Activated CD8-positive, alpha-beta T cell treated with anti-CD3 and anti-CD28 coated beads, Interleukin-2, amount 10 ng/mL, durations not matched to agents 7 days and 5 days (primary cell): ENCODE measurements around the gene PHACTR2. TPM values are rescaled to one million over a fixed set of nuclear protein-coding genes. Genes with fewer than 3 reads are reported as not detected.
"Not testable (repeated sequence)": the region's sequence is repeated elsewhere in the genome, so short reads cannot be mapped to it uniquely, and the experiment has no call there.

Experiments used
- ATAC-seq: fragments of 150-1000 bp; cut with Tn5 transposase; one replicate; pipeline ENCODE4 v1.10.0; 2021; ENCODE audit warnings: moderate library complexity
- CTCF ChIA-PET: fragments of 350-600 bp; sonication (Branson Sonifier 250); formaldehyde crosslinking; loops from one replicate; lab custom pipeline; 2021; ENCODE audit warnings: antibody characterized with exemption; lab: Charles Lee
- POLR2A ChIA-PET: fragments of 350-600 bp; sonication (Branson Sonifier 250); formaldehyde crosslinking; loops from one replicate; lab custom pipeline; 2021; ENCODE audit warnings: antibody characterized with exemption; lab: Charles Lee
- DNase-seq: peaks from one replicate; pipeline ENCODE4 v3.0.0-alpha.2; 2020
- H3K27ac Mint-ChIP-seq: one replicate; pipeline ENCODE4 v1.8.0; 2021; ENCODE audit warnings: mild to moderate bottlenecking, mixed read lengths
- H3K27me3 Mint-ChIP-seq: one replicate; pipeline ENCODE4 v1.8.0; 2021; ENCODE audit warnings: low read depth, mixed read lengths
- H3K36me3 Mint-ChIP-seq: one replicate; pipeline ENCODE4 v1.8.0; 2021; ENCODE audit warnings: low read depth, mixed read lengths
- H3K4me1 Mint-ChIP-seq: one replicate; pipeline ENCODE4 v1.8.0; 2021; ENCODE audit warnings: low read depth, mixed read lengths
- H3K4me3 Mint-ChIP-seq: one replicate; pipeline ENCODE4 v1.8.0; 2021; ENCODE audit warnings: mild to moderate bottlenecking, mixed read lengths
- H3K9me3 Mint-ChIP-seq: one replicate; pipeline ENCODE4 v1.8.0; 2022; ENCODE audit warnings: mixed read lengths; ENCODE audit not compliant: insufficient read depth
- total RNA-seq, 2 experiments: library from RNA; stranded (reverse); gene quantifications; one replicate each; pipeline ENCODE4 v1.2.3, GENCODE V29; 2021

Gene PHACTR2
- total RNA-seq, 2 experiments from 2014 or later: 22.4 to 23.1 TPM

GRCh38 chr6:143733510-143733909 is 55.7 kb downstream of the PHACTR2 start:
- POLR2A ChIA-PET: no interaction called here
- CTCF ChIA-PET: interaction anchor here (1.1 kb wide), 1 partner anchor 158 kb away, joined by 3 read pairs; no protein-coding TSS in a partner anchor
- Mint-ChIP-seq H3K9me3 (no peaks in the 10 kb centered on the region), H3K27me3 (no peaks in the 10 kb centered on the region), H3K4me1 (peaks cover 22% of the 10 kb centered on the region), H3K4me3 (no peak overlapping the region), H3K36me3 (peaks cover 3% of the 10 kb centered on the region), H3K27ac (no peak overlapping the region)
- DNase-seq: no peak
- no peak for ATAC-seq

- H3K36me3 Mint-ChIP-seq: peaks cover 7% of the 10 kb centered on the region
- no peak for ATAC-seq
- DNase-seq: no peak
- POLR2A ChIA-PET: no interaction called here
- no peaks in the 10 kb centered on the region for H3K9me3 Mint-ChIP-seq
- CTCF ChIA-PET: interaction anchor here (1.1 kb wide), 1 partner anchor 160 kb away, joined by 3 read pairs; no protein-coding TSS in a partner anchor
- no peak overlapping the region for H3K4me3 Mint-ChIP-seq
- H3K27me3 Mint-ChIP-seq: no peaks in the 10 kb centered on the region
- no peak overlapping the region for H3K27ac Mint-ChIP-seq
- peaks cover 29% of the 10 kb centered on the region for H3K4me1 Mint-ChIP-seq
Measured at GRCh38 chr6:143734641-143735063, 56.9 kb downstream of the PHACTR2 start.

- DNase-seq, H3K4me3 Mint-ChIP-seq, ATAC-seq, H3K27ac Mint-ChIP-seq, H3K9me3 Mint-ChIP-seq, POLR2A ChIA-PET, CTCF ChIA-PET, H3K36me3 Mint-ChIP-seq, H3K27me3 Mint-ChIP-seq: not testable (repeated sequence)
- H3K4me1 Mint-ChIP-seq: peaks cover 14% of the 10 kb centered on the region
Measured at GRCh38 chr6:143738072-143738690, 60.4 kb downstream of the PHACTR2 start.

DNA sequence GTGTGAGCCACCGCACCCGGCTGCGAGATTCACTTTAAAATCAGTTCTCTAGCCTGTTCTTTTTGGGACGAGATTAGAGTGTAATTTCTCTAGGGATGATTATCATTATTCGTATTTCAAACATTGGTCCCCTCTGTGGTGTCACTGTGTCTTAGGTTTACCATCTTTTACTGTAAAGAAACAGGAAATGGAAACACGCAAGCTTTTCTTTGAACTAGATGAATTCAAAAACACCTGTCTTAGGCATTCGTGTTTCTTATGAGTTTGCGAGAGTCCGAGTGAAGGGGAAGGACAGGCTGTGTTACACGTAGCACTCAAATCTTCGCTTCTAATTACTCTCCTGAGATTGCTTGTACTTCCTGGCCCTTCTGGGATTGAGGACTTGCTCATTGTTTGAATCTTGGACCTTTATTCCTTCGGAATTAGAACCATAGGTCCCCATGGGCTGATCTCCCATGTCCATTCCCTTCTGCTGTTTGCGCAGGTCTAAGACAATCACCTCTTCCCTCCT is 61.6 kb downstream of the PHACTR2 start:
- CTCF ChIA-PET: no interaction called here
- POLR2A ChIA-PET: no interaction called here
- H3K4me1 Mint-ChIP-seq: peaks cover 8% of the 10 kb centered on the region
- no peak overlapping the region for H3K27ac Mint-ChIP-seq
- no peak overlapping the region for H3K4me3 Mint-ChIP-seq
- no peaks in the 10 kb centered on the region for H3K27me3 Mint-ChIP-seq
- ATAC-seq: no peak
- DNase-seq: no peak
- no peaks in the 10 kb centered on the region for H3K9me3 Mint-ChIP-seq
- H3K36me3 Mint-ChIP-seq: peaks cover 9% of the 10 kb centered on the region

GRCh38 chr6:143740213-143740612 is 62.4 kb downstream of the PHACTR2 start:
- H3K27ac Mint-ChIP-seq: no peak overlapping the region
- ChIA-PET CTCF (no interaction called here), POLR2A (no interaction called here)
- peaks cover 9% of the 10 kb centered on the region for H3K36me3 Mint-ChIP-seq
- H3K27me3 Mint-ChIP-seq: no peaks in the 10 kb centered on the region
- H3K4me3 Mint-ChIP-seq: no peak overlapping the region
- H3K4me1 Mint-ChIP-seq: peaks cover 8% of the 10 kb centered on the region
- no peaks in the 10 kb centered on the region for H3K9me3 Mint-ChIP-seq
- ATAC-seq (no peak), DNase-seq (no peak)

DNA sequence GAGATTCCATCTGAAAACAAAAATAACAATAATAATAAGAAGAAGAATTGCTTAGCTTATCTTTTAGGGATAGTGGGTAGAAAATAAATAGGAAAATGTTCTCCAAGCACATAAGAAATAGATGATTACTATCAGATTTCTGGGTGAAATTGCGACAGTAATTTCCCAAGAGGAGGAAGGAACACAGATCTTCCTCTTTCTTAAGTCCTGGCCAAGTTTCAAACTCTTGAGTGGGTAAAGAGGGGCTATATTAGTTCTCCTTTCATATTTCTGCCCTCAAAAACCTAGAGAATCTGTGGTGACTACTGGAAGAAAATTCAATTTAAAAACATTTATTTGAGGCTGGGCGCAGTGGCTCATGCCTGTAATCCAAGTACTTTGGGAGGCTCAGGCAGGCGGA is 63.7 kb downstream of the PHACTR2 start:
- DNase-seq (no peak), ATAC-seq (no peak)
- ChIA-PET CTCF (no interaction called here), POLR2A (interaction anchor here (0.5 to 0.6 kb wide), 2 partner anchors 143 to 1994 kb away, joined by 3 read pairs; no protein-coding TSS in a partner anchor)
- H3K9me3 Mint-ChIP-seq: no peaks in the 10 kb centered on the region
- H3K4me1 Mint-ChIP-seq: peaks cover 8% of the 10 kb centered on the region
- peaks cover 9% of the 10 kb centered on the region for H3K36me3 Mint-ChIP-seq
- no peak overlapping the region for H3K27ac Mint-ChIP-seq
- H3K4me3 Mint-ChIP-seq: no peak overlapping the region
- no peaks in the 10 kb centered on the region for H3K27me3 Mint-ChIP-seq

DNA sequence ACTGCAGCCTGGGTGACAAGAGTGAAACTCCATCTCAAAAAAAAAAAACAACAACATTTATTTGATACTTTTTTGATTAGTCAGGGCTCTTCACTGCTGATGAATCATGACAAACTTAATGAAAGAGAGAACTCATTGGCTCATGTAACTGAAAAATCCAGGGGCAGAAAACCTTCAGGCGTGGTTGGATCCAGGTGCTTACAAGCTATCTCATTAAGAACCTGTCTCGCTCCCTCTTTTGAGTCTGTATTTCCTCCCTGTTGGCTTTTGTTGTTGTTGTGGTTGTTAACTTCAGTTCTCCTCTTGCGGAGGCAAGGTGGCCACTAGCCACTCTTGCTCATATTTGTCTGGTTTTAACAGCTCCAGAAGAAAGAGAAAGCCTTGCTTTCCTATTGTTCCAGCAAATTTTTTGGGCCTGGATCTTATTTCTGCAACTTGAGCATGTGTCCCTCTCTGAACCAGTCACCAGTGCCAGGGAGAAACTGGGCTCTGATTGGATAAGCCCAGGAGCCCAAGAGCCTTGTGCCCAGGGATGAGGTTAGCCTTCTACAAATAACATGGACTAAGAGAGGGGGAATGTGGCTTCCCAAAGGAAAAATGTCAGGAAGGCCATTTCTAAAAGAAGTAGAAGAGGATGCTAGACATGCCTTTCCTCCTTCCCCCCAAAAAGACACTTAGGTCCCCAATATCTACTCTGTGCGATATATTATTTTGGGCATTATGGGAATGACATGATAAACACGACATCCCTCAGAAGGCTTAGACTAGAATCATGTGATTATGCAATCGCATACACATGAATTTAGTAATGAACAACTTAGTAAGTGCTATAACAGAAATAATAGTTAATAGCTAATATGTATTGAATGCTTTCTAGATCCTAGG is 64.5 kb downstream of the PHACTR2 start:
- peaks cover 9% of the 10 kb centered on the region for H3K36me3 Mint-ChIP-seq
- ChIA-PET POLR2A (interaction anchor here (0.8 kb wide), 1 partner anchor 1050 kb away, joined by 3 read pairs; no protein-coding TSS in a partner anchor), CTCF (interaction anchor here (1.1 kb wide), 1 partner anchor 167 kb away, joined by 3 read pairs; no protein-coding TSS in a partner anchor)
- ATAC-seq (no peak), DNase-seq (no peak)
- no peaks in the 10 kb centered on the region for H3K27me3 Mint-ChIP-seq
- no peaks in the 10 kb centered on the region for H3K9me3 Mint-ChIP-seq
- H3K27ac Mint-ChIP-seq: no peak overlapping the region
- no peak overlapping the region for H3K4me3 Mint-ChIP-seq
- peaks cover 8% of the 10 kb centered on the region for H3K4me1 Mint-ChIP-seq

DNA sequence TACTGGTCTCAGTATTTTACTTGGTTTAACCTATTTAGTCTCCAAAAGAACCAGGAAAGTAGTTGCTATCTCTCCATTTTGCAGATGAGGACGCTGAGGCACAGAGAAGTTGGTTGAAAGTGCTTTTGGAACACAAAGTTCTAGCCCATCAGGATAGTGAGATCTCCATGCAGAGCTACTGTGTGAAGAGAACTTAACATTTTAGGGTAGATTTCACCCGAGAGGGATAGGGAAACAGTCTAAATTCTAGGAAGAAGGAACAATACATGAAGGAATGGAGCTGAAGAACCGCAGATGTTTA is 65.1 kb downstream of the PHACTR2 start:
- Mint-ChIP-seq H3K4me3 (no peak overlapping the region), H3K36me3 (peaks cover 9% of the 10 kb centered on the region), H3K4me1 (peaks cover 8% of the 10 kb centered on the region), H3K9me3 (no peaks in the 10 kb centered on the region), H3K27me3 (no peaks in the 10 kb centered on the region), H3K27ac (no peak overlapping the region)
- POLR2A ChIA-PET: no interaction called here
- no peak for ATAC-seq
- CTCF ChIA-PET: interaction anchor here (1.1 kb wide), 1 partner anchor 168 kb away, joined by 3 read pairs; no protein-coding TSS in a partner anchor
- DNase-seq: no peak

DNA sequence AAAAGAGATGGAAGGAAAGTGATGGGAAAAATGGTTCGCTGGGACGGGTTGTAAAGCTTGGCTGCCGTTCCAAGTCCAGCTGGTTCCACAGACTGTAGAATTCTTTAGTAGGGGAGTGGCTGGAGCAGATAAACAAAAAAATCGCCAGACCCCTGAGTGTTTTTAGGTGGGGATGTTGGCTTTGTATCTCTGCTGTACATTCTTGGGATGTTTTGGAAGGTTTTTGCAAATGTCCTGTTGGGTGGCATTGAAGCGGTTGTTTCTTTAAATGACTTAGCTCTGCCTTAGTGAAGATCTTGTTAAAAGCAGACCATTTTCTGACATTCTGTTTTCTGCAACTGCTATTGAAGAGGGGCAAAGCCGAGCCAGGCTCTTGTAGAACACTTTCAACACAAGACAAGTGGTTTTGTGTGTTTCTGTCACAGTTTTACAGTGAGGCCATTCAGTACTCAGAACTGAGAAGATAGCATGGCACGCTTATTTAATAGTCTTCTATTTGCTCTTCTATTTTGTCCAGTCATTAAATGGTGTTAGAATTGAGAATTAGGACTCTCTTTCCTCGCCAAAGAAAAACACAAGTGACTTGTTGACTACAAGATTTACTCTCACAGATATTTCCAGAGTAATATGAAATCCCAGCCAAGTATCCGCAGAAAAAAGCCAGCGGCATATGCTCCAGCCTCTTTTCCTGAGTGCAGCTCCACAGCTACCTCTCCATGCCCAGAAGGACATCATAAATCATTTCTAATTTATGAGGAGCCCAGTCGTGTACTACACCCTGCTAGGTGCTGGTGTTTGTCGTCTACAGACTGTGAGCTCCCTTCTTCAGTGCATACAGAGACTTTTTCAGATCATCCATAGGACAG is 65.8 kb downstream of the PHACTR2 start:
- ChIA-PET POLR2A (interaction anchor here (0.6 kb wide), 2 partner anchors 47 to 64 kb away, joined by 3 read pairs; no protein-coding TSS in a partner anchor), CTCF (interaction anchor here (1.1 kb wide), 1 partner anchor 168 kb away, joined by 3 read pairs; no protein-coding TSS in a partner anchor)
- H3K27me3 Mint-ChIP-seq: no peaks in the 10 kb centered on the region
- no peak overlapping the region for H3K27ac Mint-ChIP-seq
- H3K4me3 Mint-ChIP-seq: no peak overlapping the region
- ATAC-seq (no peak), DNase-seq (no peak)
- peaks cover 8% of the 10 kb centered on the region for H3K4me1 Mint-ChIP-seq
- no peaks in the 10 kb centered on the region for H3K9me3 Mint-ChIP-seq
- peaks cover 9% of the 10 kb centered on the region for H3K36me3 Mint-ChIP-seq

DNA sequence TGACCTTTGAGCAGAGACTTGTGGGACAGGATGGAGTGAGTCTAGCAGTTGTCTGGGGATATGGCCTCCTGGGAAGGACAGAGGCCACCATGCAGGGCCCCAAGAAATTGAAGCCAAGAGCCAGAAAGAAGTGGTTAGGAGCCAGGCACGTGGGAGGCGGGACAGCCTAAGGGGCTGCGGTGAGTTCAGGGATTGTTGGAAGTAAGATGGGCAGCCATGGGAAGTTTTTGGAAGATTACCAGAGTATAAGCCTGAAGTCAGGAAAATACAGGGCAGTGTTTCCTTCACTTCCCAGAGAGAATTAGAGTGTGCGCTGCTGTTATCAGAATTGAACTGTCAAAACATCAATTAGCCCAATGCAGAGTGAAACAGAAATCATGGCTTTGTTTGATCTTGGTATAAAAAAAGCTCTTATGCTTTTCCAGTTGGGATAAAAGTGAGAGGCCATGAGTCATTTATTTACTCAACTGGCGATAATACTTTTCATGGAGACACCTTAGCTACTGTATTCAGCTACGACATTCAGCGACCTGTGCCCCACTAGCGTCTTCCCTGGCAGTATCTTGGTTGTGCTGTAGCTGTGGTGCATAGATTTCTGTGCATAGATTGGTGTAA is 66.9 kb downstream of the PHACTR2 start:
- Mint-ChIP-seq H3K27ac (no peak overlapping the region), H3K4me1 (peaks cover 1% of the 10 kb centered on the region), H3K9me3 (no peaks in the 10 kb centered on the region), H3K36me3 (peaks cover 4% of the 10 kb centered on the region), H3K4me3 (no peak overlapping the region), H3K27me3 (no peaks in the 10 kb centered on the region)
- ChIA-PET CTCF (no interaction called here), POLR2A (no interaction called here)
- DNase-seq (no peak), ATAC-seq (no peak)
